K562 (cell line): ENCODE data around the gene KPNA1. TPM values are rescaled to one million over a fixed set of nuclear protein-coding genes. Genes with fewer than 3 reads are reported as not detected.

Experiments used
- BRF1 ChIP-seq: IDR thresholded peaks from 3 replicates; pipeline ENCODE4 v1.6.1; 2011; ENCODE audit warnings: borderline replicate concordance, mild to moderate bottlenecking; ENCODE audit not compliant: insufficient read length; ENCODE audit errors: extremely low read depth
- CXXC5 ChIP-seq: fragments of 250-450 bp; sonication (Bioruptor Pico); IDR thresholded peaks from 2 replicates; pipeline ENCODE4 v1.8.0; 2022; ENCODE audit warnings: inconsistent platforms, mild to moderate bottlenecking, moderate library complexity
- HSF4 ChIP-seq: fragments of 250-450 bp; sonication (Bioruptor Pico); IDR thresholded peaks from 2 replicates; pipeline ENCODE4 v2.1.2; 2022; ENCODE audit warnings: mild to moderate bottlenecking, moderate library complexity, borderline replicate concordance
- KAT8 ChIP-seq: fragments of 450-650 bp; IDR thresholded peaks from 2 replicates; pipeline ENCODE4 v1.6.1; 2016; ENCODE audit warnings: low read depth, mild to moderate bottlenecking
- L3MBTL2 ChIP-seq: fragments of 450-650 bp; IDR thresholded peaks from 2 replicates; pipeline ENCODE4 v1.6.1; 2016; ENCODE audit warnings: mild to moderate bottlenecking, moderate library complexity
- MXD1 ChIP-seq: fragments of 250-450 bp; sonication (Bioruptor Pico); IDR thresholded peaks from 2 replicates; pipeline ENCODE4 v1.8.0; 2021; ENCODE audit warnings: borderline replicate concordance, mild to moderate bottlenecking, moderate library complexity; ENCODE audit not compliant: poor library complexity, severe bottlenecking
- NFE2L1 ChIP-seq: fragments of 450-650 bp; IDR thresholded peaks from 2 replicates; pipeline ENCODE4 v1.6.1; 2016; ENCODE audit warnings: missing genetic modification characterization, low read depth, mild to moderate bottlenecking, missing compliant biosample characterization, moderate library complexity, borderline replicate concordance
- PPARD ChIP-seq: fragments of 250-450 bp; sonication (Bioruptor Pico); IDR thresholded peaks from 2 replicates; pipeline ENCODE4 v1.8.0; 2022; ENCODE audit warnings: inconsistent platforms, mild to moderate bottlenecking, moderate library complexity
- RBM34 ChIP-seq: fragments of 200-400 bp; formaldehyde crosslinking; IDR thresholded peaks from 2 replicates; pipeline ENCODE4 v1.6.1; 2018; ENCODE audit warnings: low read length, borderline replicate concordance; ENCODE audit not compliant: insufficient read depth
- SFPQ ChIP-seq: fragments of 200-400 bp; formaldehyde crosslinking; IDR thresholded peaks from 2 replicates; pipeline ENCODE4 v1.6.1; 2017; ENCODE audit warnings: mild to moderate bottlenecking, low read depth, low read length, moderate library complexity
- SREBF2 ChIP-seq: sonication (generic); formaldehyde crosslinking; IDR thresholded peaks from 2 replicates; pipeline ENCODE4 v1.4.0; 2020; ENCODE audit warnings: mild to moderate bottlenecking, missing genetic modification reagents
- STAG1 ChIP-seq: sonication (generic); formaldehyde crosslinking; IDR thresholded peaks from 2 replicates; pipeline ENCODE4 v1.5.0; 2020; ENCODE audit warnings: missing genetic modification reagents, borderline replicate concordance
- TFAP4 ChIP-seq: sonication (generic); formaldehyde crosslinking; IDR thresholded peaks from 2 replicates; pipeline ENCODE4 v1.8.0; 2022; ENCODE audit warnings: missing genetic modification reagents, mild to moderate bottlenecking, moderate library complexity, borderline replicate concordance
- ZC3H4 ChIP-seq: sonication (generic); formaldehyde crosslinking; IDR thresholded peaks from 2 replicates; pipeline ENCODE4 v1.9.0; 2021; ENCODE audit warnings: missing genetic modification reagents, borderline replicate concordance
- ZNF263 ChIP-seq: sonication (generic); formaldehyde crosslinking; IDR thresholded peaks from 2 replicates; pipeline ENCODE4 v1.8.0; 2022; ENCODE audit warnings: mild to moderate bottlenecking, missing genetic modification reagents, borderline replicate concordance
- ZNF445 ChIP-seq: fragments of 250-450 bp; sonication (Bioruptor Pico); IDR thresholded peaks from 2 replicates; pipeline ENCODE4 v1.4.0; 2020; ENCODE audit warnings: low read depth, mild to moderate bottlenecking, moderate library complexity
- ZNF717 ChIP-seq: fragments of 250-450 bp; sonication (Bioruptor Pico); IDR thresholded peaks from 2 replicates; pipeline ENCODE4 v1.5.0; 2021
- ZNF75A ChIP-seq: fragments of 450-650 bp; formaldehyde crosslinking; IDR thresholded peaks from 2 replicates; pipeline ENCODE4 v1.4.0; 2020; ENCODE audit warnings: mild to moderate bottlenecking
- ZSCAN32 ChIP-seq: fragments of 450-650 bp; formaldehyde crosslinking; IDR thresholded peaks from 2 replicates; pipeline ENCODE4 v1.4.0; 2020; ENCODE audit warnings: mild to moderate bottlenecking, moderate library complexity
- polyA plus RNA-seq, 8 experiments: library from polyadenylated mRNA; depleted of rRNA in 4 of 8; stranded (reverse) in 5 of 8; unstranded in 3 of 8; fragments of >200 nt; fragmentation: Nextera tagmentation in 2 of 8; fragmentation: Illumina TruSeq in 1 of 8; extraction: Ambion mirVana in 2 of 8; extraction: Trizol in 1 of 8; gene quantifications; 2 replicates each; pipeline versions ENCODE4 v1.2.1 to v1.2.3, GENCODE V29; 2011 to 2014; ENCODE audit warnings: inconsistent platforms in 1 of 8, missing spikeins in 1 of 8
- total RNA-seq, 7 experiments: library from RNA; depleted of rRNA in 6 of 7; stranded (reverse); fragments of >200 nt in 6 of 7; fragmentation: Illumina TruSeq in 2 of 7; extraction: Trizol in 2 of 7; gene quantifications; 2 replicates each; pipeline versions ENCODE4 v1.2.1 to v1.2.3, GENCODE V29; 2011 to 2021; ENCODE audit warnings: low replicate concordance in 1 of 7
- TF ChIP-seq, protein P1 (sequence below): sonication (generic); formaldehyde crosslinking; IDR thresholded peaks from 2 replicates; pipeline ENCODE4 v1.8.0; 2022; ENCODE audit warnings: mild to moderate bottlenecking, missing genetic modification reagents
- TF ChIP-seq, protein P2 (sequence below): fragments of 250-450 bp; sonication (Bioruptor Pico); IDR thresholded peaks from 2 replicates; pipeline ENCODE4 v1.5.1; 2021; ENCODE audit warnings: mild to moderate bottlenecking

Gene KPNA1
- total and polyA plus RNA-seq, 9 of the 15 experiments (the other 6 are each of a cell fraction or from before 2014, with no cell fraction given), result 9.3 to 53.8 (median 33.5) TPM

- TF ChIP-seq SFPQ (no peak), NFE2L1 (tag) (no peak), CXXC5 (peak; percentile 95), ZNF263 (CRISPR knock-in tag) (no peak), MXD1 (CRISPR knock-in tag) (no peak), L3MBTL2 (peak; percentile 73), ZSCAN32 (CRISPR knock-in tag) (no peak), KAT8 (no peak), TFAP4 (CRISPR knock-in tag) (peak; percentile 75), ZNF75A (CRISPR knock-in tag) (no peak), ZNF445 (CRISPR knock-in tag) (no peak), RBM34 (no peak), BRF1 (no peak), ZC3H4 (CRISPR knock-in tag) (no peak), PPARD (CRISPR knock-in tag) (no peak), ZNF717 (CRISPR knock-in tag) (no peak), SREBF2 (no peak), STAG1 (CRISPR knock-in tag) (no peak), HSF4 (no peak)
- TF ChIP-seq, protein P1, sequence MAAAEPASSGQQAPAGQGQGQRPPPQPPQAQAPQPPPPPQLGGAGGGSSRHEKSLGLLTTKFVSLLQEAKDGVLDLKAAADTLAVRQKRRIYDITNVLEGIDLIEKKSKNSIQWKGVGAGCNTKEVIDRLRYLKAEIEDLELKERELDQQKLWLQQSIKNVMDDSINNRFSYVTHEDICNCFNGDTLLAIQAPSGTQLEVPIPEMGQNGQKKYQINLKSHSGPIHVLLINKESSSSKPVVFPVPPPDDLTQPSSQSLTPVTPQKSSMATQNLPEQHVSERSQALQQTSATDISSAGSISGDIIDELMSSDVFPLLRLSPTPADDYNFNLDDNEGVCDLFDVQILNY (CRISPR knock-in tag), result peak; percentile 51; the same call in 1 of the 2 replicates
- TF ChIP-seq, protein P2, sequence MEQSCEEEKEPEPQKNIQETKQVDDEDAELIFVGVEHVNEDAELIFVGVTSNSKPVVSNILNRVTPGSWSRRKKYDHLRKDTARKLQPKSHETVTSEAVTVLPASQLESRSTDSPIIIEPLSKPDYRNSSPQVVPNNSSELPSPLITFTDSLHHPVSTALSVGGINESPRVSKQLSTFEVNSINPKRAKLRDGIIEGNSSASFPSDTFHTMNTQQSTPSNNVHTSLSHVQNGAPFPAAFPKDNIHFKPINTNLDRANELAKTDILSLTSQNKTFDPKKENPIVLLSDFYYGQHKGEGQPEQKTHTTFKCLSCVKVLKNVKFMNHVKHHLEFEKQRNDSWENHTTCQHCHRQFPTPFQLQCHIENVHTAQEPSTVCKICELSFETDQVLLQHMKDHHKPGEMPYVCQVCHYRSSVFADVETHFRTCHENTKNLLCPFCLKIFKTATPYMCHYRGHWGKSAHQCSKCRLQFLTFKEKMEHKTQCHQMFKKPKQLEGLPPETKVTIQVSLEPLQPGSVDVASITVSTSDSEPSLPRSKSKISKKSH (CRISPR knock-in tag), result no peak
These were observed 130.7 kb downstream of the KPNA1 start, which contains the start of gene FAM162A (continued) for GRCh38 chr3:122383771-122384697.
